Transverse colon (tissue), 4 donors: ENCODE data around the gene FLVCR1. TPM values are rescaled to one million over a fixed set of nuclear protein-coding genes. Genes with fewer than 3 reads are reported as not detected.

Experiments
- DNase-seq: peaks from one replicate; pipeline ENCODE4 v3.0.0-alpha.2; 2019
- H3K27ac ChIP-seq, 4 donors: fragments of 200-600 bp; sonication (generic); 2 replicates each; pipeline ENCODE4 v1.5.1; 2016 to 2018; ENCODE audit warnings: inconsistent platforms in 4 of 4
- H3K27me3 ChIP-seq: fragments of 200-600 bp; sonication (generic); 2 replicates; pipeline ENCODE4 v1.5.1; 2017; ENCODE audit warnings: inconsistent platforms
- H3K36me3 ChIP-seq, 4 donors: fragments of 200-600 bp; sonication (generic); 2 replicates each; pipeline ENCODE4 v1.5.1; 2017 to 2019; ENCODE audit warnings: inconsistent platforms in 4 of 4
- H3K4me1 ChIP-seq, 4 donors: fragments of 200-600 bp; sonication (generic); 2 replicates each; pipeline ENCODE4 v1.5.1; 2017 to 2020; ENCODE audit warnings: inconsistent platforms in 4 of 4
- H3K4me3 ChIP-seq, 4 donors: fragments of 200-600 bp; sonication (generic); 1 replicate in 1 of 4; 2 replicates in 3 of 4; pipeline versions ENCODE4 v1.5.1 to v1.6.1; 2017 to 2019; ENCODE audit warnings: inconsistent platforms in 4 of 4
- H3K9me3 ChIP-seq, 2 donors: fragments of 200-600 bp; sonication (generic); 2 replicates each; pipeline ENCODE4 v1.5.1; 2017 to 2019; ENCODE audit warnings: inconsistent platforms in 2 of 2
- CTCF ChIP-seq, 5 experiments: fragments of 200-600 bp in 3 of 5; fragments of 450-650 bp in 2 of 5; sonication (generic) in 3 of 5; IDR thresholded peaks; 1 replicate in 2 of 5; 2 replicates in 3 of 5; pipeline ENCODE4 v1.5.1; 2016 to 2017; ENCODE audit warnings: antibody characterized with exemption in 5 of 5, inconsistent platforms in 3 of 5, mild to moderate bottlenecking in 2 of 5, moderate library complexity in 1 of 5
- EP300 ChIP-seq: sonication (generic); formaldehyde crosslinking; IDR thresholded peaks from one replicate; pipeline ENCODE4 v1.6.1; 2017; ENCODE audit warnings: antibody characterized with exemption, low read depth
- POLR2A ChIP-seq: fragments of 450-650 bp; IDR thresholded peaks from one replicate; pipeline ENCODE4 v1.6.1; 2016; ENCODE audit warnings: antibody characterized with exemption, mild to moderate bottlenecking, moderate library complexity
- POLR2AphosphoS5 ChIP-seq, 3 donors: sonication (generic); formaldehyde crosslinking; IDR thresholded peaks; one replicate each; pipeline ENCODE4 v1.6.1; 2016; ENCODE audit warnings: antibody characterized with exemption in 3 of 3
- WGBS, 2 donors: methylation state at CpG; one replicate each; pipeline ENCODE4 v1.1.5; 2018; ENCODE audit warnings: low coverage in 1 of 2; 5-methylcytosine and 5-hydroxymethylcytosine counted together
- in situ Hi-C, 4 donors: fragments of 200-750 bp; cut with MboI; loops; one replicate each; pipeline versions ENCODE4 v1.15.0 to v1.15.1; 2017; ENCODE audit warnings: low sequenced_read_pairs in 3 of 4, low pct_ligation_motif_present in 1 of 4, low pct_unique_long_range_greater_than_20kb in 1 of 4
- intact Hi-C: fragments of 100-400 bp; cut with DNase I; formaldehyde crosslinking; loops from one replicate; pipeline ENCODE4 v1.15.1; 2023; ENCODE audit warnings: low total_unique reads
- small RNA-seq, 4 donors: library from RNA; depleted of rRNA; stranded (forward); fragments of <200 nt; gene quantifications; one replicate each; pipeline ENCODE3, GENCODE V24; 2016
- total RNA-seq, 4 donors: library from RNA; depleted of rRNA; stranded (reverse); fragments of >200 nt; gene quantifications; one replicate each; pipeline ENCODE4 v1.1.0, GENCODE V29; 2016

FLVCR1 gene
- total RNA-seq, 4 donors from 2014 or later: 13.2 to 21.3 (median 17.3) TPM

DNA sequence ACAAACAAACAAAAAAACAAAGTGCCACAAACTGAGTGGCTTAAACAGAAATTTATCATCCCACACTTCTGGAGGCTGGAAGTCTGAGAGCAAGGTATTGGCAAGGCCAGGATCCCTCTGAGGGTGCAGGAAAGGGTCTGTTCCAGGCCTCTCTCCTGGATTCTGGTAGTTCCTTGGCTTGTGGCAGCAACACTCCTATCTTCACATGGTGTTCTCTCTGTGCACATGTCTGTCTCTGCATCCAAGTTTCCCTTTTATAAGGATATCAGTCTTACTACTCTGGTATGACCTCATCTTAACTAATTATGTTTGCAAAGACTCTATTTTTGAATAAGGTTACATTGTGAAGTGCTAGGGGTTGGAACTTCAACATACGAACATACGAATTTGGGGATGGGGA lies 87.0 kb downstream of the FLVCR1 start:
- TF ChIP-seq POLR2AphosphoS5 (IDR thresholded peaks at IDR 0.05) (no peak), CTCF (IDR thresholded peaks at IDR 0.05) (no peak), EP300 (no peak), POLR2A (no peak)
- DNase-seq: no peak
- H3K4me1 ChIP-seq: peaks cover 0 to 5% (median 1%) of the 10 kb centered on the region in 4 donors
- in situ Hi-C loops (no loop called here), intact Hi-C loops (no loop called here)
- no peaks in the 10 kb centered on the region for H3K9me3 ChIP-seq
- H3K4me3 ChIP-seq: no peak overlapping the region
- H3K36me3 ChIP-seq: no peaks in the 10 kb centered on the region
- H3K27ac ChIP-seq: no peak overlapping the region
- H3K27me3 ChIP-seq: peaks cover 16% of the 10 kb centered on the region
- WGBS, 2 donors: 85 to 97% methylated on average over 2 of the region's 2 CpGs

GRCh38 chr1:212945463-212946160 lies 87.5 kb downstream of the FLVCR1 start:
- no peaks in the 10 kb centered on the region for H3K36me3 ChIP-seq
- no peak overlapping the region for H3K4me3 ChIP-seq
- no peaks in the 10 kb centered on the region for H3K9me3 ChIP-seq
- 89 to 91% methylated on average over 4 of the region's 4 CpGs for WGBS, 2 donors
- no peak for DNase-seq
- no peak overlapping the region for H3K27ac ChIP-seq
- intact Hi-C loops (no loop called here), in situ Hi-C loops (no loop called here)
- peaks cover 20% of the 10 kb centered on the region for H3K27me3 ChIP-seq
- TF ChIP-seq POLR2A: no peak
- TF ChIP-seq POLR2AphosphoS5 (IDR thresholded peaks at IDR 0.05): no peak
- no peak for TF ChIP-seq EP300
- no peak for TF ChIP-seq CTCF (IDR thresholded peaks at IDR 0.05)
- H3K4me1 ChIP-seq: peaks cover 0 to 9% (median 2%) of the 10 kb centered on the region in 4 donors

GRCh38 chr1:212946872-212947271 lies 88.8 kb downstream of the FLVCR1 start:
- no peaks in the 10 kb centered on the region for H3K36me3 ChIP-seq
- no peaks in the 10 kb centered on the region for H3K9me3 ChIP-seq
- H3K4me1 ChIP-seq: peaks cover 0 to 20% (median 10%) of the 10 kb centered on the region in 4 donors
- intact Hi-C loops (no loop called here), in situ Hi-C loops (no loop called here)
- peaks cover 32% of the 10 kb centered on the region for H3K27me3 ChIP-seq
- DNase-seq: no peak
- no peak overlapping the region for H3K4me3 ChIP-seq
- TF ChIP-seq POLR2A (no peak), POLR2AphosphoS5 (IDR thresholded peaks at IDR 0.05) (no peak), EP300 (no peak), CTCF (IDR thresholded peaks at IDR 0.05) (no peak)
- no peak overlapping the region for H3K27ac ChIP-seq

Small RNAs within 50 kb of the gene (small RNA-seq; reads per million reads assigned to genes)
- 0 reads per million in 4 donors for gene AC104333.1
- gene AC104333.2: 0 reads per million in 4 donors

Other genes with a start within 250 kb of the FLVCR1 start
- gene ATF3, start 249.5 kb upstream of the FLVCR1 start, total RNA-seq: 10 to 100 TPM in 3 of 4 donors, 1 to 10 TPM in 1; 7.8 to 84.8 (median 46.1) TPM
- 1 to 10 TPM in 1 of 4 donors, under 1 TPM in 2, not detected in 1; 0.14 to 2.8 (median 0.64) TPM for gene BATF3, start 158.4 kb upstream of the FLVCR1 start, total RNA-seq
- 10 to 100 TPM in 3 of 4 donors, 1 to 10 TPM in 1; 4.2 to 33.7 (median 28.4) TPM for gene NSL1, start 66.5 kb upstream of the FLVCR1 start, total RNA-seq
- gene TATDN3, start 66.4 kb upstream of the FLVCR1 start, total RNA-seq: 10 to 100 TPM in 1 of 4 donors, 1 to 10 TPM in 2, under 1 TPM in 1; 1.00 to 17.0 (median 4.6) TPM
- gene SPATA45, start 10.6 kb upstream of the FLVCR1 start, total RNA-seq: not detected
- gene VASH2, start 92.3 kb downstream of the FLVCR1 start, total RNA-seq: 1 to 10 TPM in 2 of 4 donors, not detected in 2; 1.1 to 1.7 TPM
- gene ANGEL2, start 157.6 kb downstream of the FLVCR1 start, total RNA-seq: 100 to 1,000 TPM in 1 of 4 donors, 10 to 100 TPM in 3; 33.2 to 105 (median 64.3) TPM
- 10 to 100 TPM; 11.5 to 20.3 (median 14.0) TPM for gene RPS6KC1, start 193.0 kb downstream of the FLVCR1 start, total RNA-seq